GM18873 (cell line): ENCODE data around the gene SCNN1A.
"Not testable (repeated sequence)": the region's sequence is repeated elsewhere in the genome, so short reads cannot be mapped to it uniquely, and the experiment has no call there.

ENCODE experiments used
- ATAC-seq: cut with Tn5 transposase; IDR thresholded peaks from one replicate; pipeline ENCODE4 v1.9.1; 2021; ENCODE audit warnings: mild to moderate bottlenecking, moderate library complexity, moderate number of reproducible peaks; ENCODE audit not compliant: unreplicated experiment, low FRiP score

SCNN1A gene

GRCh38 chr12:6351622-6352021, 23.7 kb downstream of the SCNN1A start:
- no peak for ATAC-seq

GRCh38 chr12:6347367-6348338, 27.7 kb downstream of the SCNN1A start:
- ATAC-seq: no peak

- ATAC-seq: no peak
Measured at GRCh38 chr12:6346942-6347341, 28.4 kb downstream of the SCNN1A start.

- ATAC-seq: no peak
Measured at GRCh38 chr12:6346235-6346832, 29.0 kb downstream of the SCNN1A start.

- ATAC-seq: no peak
Measured at GRCh38 chr12:6345319-6346091, 29.9 kb downstream of the SCNN1A start.

- ATAC-seq: not testable (repeated sequence)
Measured at GRCh38 chr12:6344101-6344660, 31.2 kb downstream of the SCNN1A start.

- no peak for ATAC-seq
Measured at GRCh38 chr12:6343518-6343917, 31.8 kb downstream of the SCNN1A start.

GRCh38 chr12:6342140-6342889, 33.0 kb downstream of the SCNN1A start:
- no peak for ATAC-seq

GRCh38 chr12:6341417-6342139, 33.8 kb downstream of the SCNN1A start, which contains the start of gene TNFRSF1A:
TSS of gene TNFRSF1A (minus strand) at chr12:6342076. CDS start at chr12:6341814, 262 bp downstream.
- no peak for ATAC-seq

- no peak for ATAC-seq
Measured at GRCh38 chr12:6340745-6341416, 34.5 kb downstream of the SCNN1A start.

- ATAC-seq: no peak
Measured at GRCh38 chr12:6340032-6340638, 35.2 kb downstream of the SCNN1A start.

- ATAC-seq: no peak
Measured at GRCh38 chr12:6338955-6339354, 36.4 kb downstream of the SCNN1A start.

GRCh38 chr12:6338536-6338935, 36.8 kb downstream of the SCNN1A start:
- not testable (repeated sequence) for ATAC-seq

- ATAC-seq: no peak
Measured at GRCh38 chr12:6337958-6338433, 37.4 kb downstream of the SCNN1A start.

- ATAC-seq: no peak
Measured at GRCh38 chr12:6336889-6337853, 38.2 kb downstream of the SCNN1A start.

- no peak for ATAC-seq
Measured at GRCh38 chr12:6336079-6336888, 39.1 kb downstream of the SCNN1A start.
